Astrocyte of the cerebellum (primary cell): ENCODE measurements around the gene ACLY.
"Not testable (repeated sequence)": the region's sequence is repeated elsewhere in the genome, so short reads cannot be mapped to it uniquely, and the experiment has no call there.

Experiments
- DNase-seq: peaks from one replicate; pipeline ENCODE4 v3.0.0-alpha.2; 2011; ENCODE audit warnings: low read depth
- H3K4me3 ChIP-seq: 2 replicates; pipeline ENCODE4 v1.5.1; 2011; ENCODE audit warnings: mild to moderate bottlenecking, low read depth, low read length, moderate library complexity
- in situ Hi-C: cut with HindIII; loops from 2 replicates; pipeline ENCODE4 v1.10.0; 2017; ENCODE audit warnings: low sequenced_read_pairs
- TF ChIP-seq, protein P1 (sequence below): IDR thresholded peaks from 2 replicates; pipeline ENCODE4 v1.5.1; 2012; ENCODE audit warnings: low read length, low read depth, moderate library complexity, mild to moderate bottlenecking; ENCODE audit errors: missing control alignments

Gene ACLY

DNA sequence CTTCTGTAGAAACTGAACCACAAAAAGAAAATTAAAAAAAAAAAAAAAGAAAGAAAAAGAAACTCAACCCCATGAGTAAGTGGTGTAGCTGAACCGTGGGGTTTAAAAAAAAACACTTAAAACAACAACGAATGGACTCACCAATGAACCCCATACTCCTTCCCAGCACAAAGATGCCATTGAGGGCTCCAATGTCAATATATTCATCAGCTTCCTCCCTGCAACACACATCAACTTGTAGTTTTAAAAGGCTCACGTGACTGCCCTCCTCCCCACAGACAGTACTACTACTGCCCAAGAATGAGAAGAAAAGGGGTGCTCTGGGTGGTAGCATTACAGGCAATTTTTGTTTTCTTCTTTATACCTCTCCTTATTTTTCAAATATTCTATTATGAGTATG lies 50.2 kb downstream of the ACLY start:
- TF ChIP-seq, protein P1, sequence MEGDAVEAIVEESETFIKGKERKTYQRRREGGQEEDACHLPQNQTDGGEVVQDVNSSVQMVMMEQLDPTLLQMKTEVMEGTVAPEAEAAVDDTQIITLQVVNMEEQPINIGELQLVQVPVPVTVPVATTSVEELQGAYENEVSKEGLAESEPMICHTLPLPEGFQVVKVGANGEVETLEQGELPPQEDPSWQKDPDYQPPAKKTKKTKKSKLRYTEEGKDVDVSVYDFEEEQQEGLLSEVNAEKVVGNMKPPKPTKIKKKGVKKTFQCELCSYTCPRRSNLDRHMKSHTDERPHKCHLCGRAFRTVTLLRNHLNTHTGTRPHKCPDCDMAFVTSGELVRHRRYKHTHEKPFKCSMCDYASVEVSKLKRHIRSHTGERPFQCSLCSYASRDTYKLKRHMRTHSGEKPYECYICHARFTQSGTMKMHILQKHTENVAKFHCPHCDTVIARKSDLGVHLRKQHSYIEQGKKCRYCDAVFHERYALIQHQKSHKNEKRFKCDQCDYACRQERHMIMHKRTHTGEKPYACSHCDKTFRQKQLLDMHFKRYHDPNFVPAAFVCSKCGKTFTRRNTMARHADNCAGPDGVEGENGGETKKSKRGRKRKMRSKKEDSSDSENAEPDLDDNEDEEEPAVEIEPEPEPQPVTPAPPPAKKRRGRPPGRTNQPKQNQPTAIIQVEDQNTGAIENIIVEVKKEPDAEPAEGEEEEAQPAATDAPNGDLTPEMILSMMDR = no peak
- no peak for DNase-seq
- H3K4me3 ChIP-seq = no peak overlapping the region
- in situ Hi-C loops = no loop called here

DNA sequence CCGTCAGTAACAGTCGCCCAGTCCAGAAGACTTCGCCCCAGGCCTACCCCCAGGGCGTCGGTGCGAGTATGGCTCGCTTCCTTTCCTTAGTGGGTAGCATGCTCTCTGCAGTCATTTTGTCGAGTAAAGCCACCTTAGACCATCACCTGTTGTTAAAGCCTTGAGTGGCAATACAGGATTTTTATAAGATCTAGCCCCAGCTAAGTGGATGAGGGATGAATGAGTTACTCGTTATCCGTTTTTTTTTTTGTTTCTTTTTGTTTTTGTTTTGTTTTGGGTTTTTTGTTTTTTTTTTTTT lies 53.2 kb downstream of the ACLY start:
- TF ChIP-seq, protein P1 = no peak
- in situ Hi-C loops = no loop called here
- H3K4me3 ChIP-seq = peak overlapping the region; percentile 90
- DNase-seq = no peak

DNA sequence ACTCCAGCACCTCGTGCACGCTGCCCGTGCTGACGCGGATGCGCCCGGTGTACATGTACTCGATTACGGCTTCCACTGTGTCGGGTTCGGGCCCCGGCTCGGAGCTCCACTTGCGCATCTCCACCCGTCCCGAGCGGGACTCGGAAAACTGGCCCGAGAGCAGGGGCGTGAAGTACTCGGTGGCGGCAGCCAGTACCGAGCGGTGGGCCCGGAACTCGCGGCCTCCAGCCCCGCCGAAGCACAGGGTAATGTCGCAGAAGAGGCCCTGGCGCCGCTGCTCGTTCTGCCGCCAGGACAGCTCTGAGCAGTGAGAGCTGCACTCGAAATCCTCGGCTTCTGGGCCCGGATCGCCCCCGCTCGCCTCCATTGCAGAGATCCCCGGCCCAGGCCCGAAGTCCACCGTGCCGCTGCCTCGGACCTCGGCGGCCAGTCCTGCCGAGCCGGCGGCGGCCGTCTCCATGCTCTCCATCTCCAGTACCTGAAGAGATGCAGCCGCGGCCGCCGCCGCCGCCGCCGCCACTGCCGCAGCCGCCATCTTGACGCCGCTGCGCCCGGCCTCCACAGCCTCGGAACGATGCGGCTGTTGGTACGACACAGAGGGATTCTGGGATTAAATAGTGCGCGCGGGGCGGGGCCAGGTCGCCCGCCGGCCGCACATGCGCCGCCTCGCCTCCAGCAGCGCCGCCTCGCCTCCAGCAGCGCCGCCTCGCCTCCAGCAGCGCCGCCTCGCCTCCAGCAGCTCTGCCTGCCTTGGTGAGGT lies 53.7 kb downstream of the ACLY start, which contains the start of gene KLHL11:
Gene KLHL11 (minus strand): TSS at position 588 of the 760 bp plus-strand sequence. CDS start 53 bp downstream, at position 535.
- TF ChIP-seq, protein P1 = no peak
- peak; percentile 74 for DNase-seq
- peak within 1 kb of the TSS; percentile 90 for H3K4me3 ChIP-seq
- in situ Hi-C loops = no loop called here

DNA sequence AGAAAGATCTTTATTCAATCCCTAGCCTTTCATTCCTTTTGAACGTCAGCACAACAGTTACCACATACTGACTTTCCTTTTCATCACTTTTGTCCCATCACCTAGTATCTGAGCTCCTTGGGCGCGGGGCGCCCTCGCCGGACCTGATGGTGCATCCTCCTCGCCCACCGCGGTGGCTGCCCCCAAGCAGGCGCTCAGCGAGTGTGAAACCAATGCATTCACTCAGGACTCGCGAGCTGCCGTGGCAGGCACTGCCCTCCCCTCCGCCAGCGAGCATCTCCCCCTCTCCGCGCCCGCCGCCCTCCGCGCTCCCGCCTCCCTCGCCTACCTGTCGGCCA lies 54.3 kb downstream of the ACLY start:
- no peak for DNase-seq
- in situ Hi-C loops = no loop called here
- TF ChIP-seq, protein P1 = no peak

DNA sequence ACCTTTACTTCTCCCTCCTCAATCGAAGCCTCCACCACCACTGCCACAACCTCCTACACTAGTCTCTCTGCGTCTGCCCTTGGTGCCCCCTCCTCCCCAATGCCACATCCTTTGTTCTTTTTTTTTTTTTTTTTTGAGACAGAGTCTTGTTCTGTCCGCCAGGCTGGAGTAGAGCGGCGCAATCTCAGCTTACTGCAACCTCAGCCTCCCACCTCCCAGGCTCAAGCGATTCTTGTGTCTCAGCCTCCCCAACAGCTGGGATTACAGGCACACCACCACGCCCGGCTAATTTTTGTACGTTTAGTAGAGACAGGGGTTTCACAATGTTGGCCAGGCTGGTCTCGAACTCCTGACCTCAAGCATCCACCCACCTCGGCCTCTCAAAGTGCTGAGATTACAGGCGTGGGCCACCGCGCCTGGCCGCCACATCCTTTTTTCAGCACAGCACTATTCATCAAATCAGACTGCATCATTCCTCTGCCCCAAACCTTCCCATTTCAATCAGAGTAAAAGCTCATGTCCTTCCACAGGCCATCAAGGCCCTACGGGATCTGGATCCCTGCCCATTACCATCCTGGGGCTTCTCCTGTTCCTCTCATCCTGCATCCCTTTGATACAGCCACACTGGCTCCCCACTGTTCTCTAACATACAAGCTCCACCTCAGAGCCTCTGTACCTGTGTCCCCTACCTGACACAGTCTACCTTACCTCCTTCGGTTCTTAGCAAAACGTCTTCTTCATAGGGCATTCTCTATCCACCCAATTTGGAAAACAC lies 55.5 kb downstream of the ACLY start:
- in situ Hi-C loops = no loop called here
- no peak for DNase-seq
- TF ChIP-seq, protein P1 = no peak
- H3K4me3 ChIP-seq = peak overlapping the region; percentile 90

More for the DNA sequence above, 54.3 kb downstream of the ACLY start:
- peak overlapping the region; percentile 90 for H3K4me3 ChIP-seq

DNA sequence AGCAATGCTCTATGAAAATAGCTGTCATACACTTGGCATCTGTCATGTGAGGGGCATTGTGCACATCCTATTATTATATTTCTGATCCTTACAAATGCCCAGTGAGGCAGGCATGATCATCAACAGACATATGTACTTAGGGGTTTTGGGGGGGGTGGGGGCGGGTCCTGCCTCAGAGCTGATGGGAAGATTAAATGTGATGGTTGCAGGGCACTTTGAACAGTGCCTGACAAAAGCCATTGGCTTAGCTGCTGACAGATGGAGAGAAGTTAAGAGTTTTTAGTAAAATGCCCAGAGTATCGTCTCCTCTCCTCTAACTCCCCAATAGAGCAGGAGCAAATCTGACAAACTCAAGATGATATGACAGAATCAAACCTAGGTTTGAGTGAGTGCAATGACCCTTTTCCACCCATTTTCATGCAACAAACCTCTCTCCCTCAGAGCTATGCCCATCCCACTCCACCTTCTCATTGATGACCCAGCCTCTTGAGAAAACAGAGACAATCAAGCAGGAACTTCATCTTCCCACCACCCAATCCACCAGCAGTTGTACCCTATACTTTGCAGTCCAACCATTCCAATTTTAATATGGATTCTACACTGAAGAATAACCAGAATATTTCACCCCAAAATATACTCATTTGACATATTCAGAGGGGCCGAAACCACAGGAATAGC lies 58.4 kb downstream of the ACLY start:
- DNase-seq = no peak
- in situ Hi-C loops = no loop called here
- TF ChIP-seq, protein P1 = no peak
- H3K4me3 ChIP-seq = no peak overlapping the region

DNA sequence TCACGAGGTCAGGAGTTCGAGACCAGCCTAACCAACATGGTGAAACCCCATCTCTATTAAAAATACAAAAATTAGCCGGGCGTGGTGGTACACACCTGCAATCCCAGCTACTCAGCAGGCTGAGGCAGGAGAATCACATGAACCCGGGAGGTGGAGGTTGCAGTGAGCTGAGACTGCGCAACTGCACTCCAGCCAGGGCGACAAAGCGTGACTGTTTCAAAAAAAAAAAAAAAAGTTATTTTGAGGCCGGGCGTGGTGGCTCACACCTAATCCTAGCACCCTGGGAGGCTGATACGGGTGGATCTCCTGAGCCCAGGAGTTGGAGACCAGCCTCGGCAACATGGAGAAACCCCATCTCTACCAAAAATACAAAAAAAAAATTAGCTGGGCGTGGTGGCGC lies 67.4 kb downstream of the ACLY start:
- in situ Hi-C loops, H3K4me3 ChIP-seq, DNase-seq: not testable (repeated sequence)
